GM12873 (cell line): ENCODE measurements around the gene RPLP2.

Experiments used
- CTCF ChIP-seq: IDR thresholded peaks from 2 replicates; pipeline ENCODE4 v1.5.1; 2012; ENCODE audit warnings: low read depth, mild to moderate bottlenecking, moderate library complexity, low read length, control low read depth; ENCODE audit not compliant: insufficient read depth; ENCODE audit errors: missing control alignments

The RPLP2 gene

GRCh38 chr11:833114-833791, 23.5 kb downstream of the RPLP2 start:
- TF ChIP-seq CTCF: no peak

- no peak for TF ChIP-seq CTCF
These were observed 24.1 kb downstream of the RPLP2 start for GRCh38 chr11:833849-834311.

GRCh38 chr11:834371-835316, 24.9 kb downstream of the RPLP2 start:
- TF ChIP-seq CTCF: no peak

- no peak for TF ChIP-seq CTCF
These were observed 26.5 kb downstream of the RPLP2 start for GRCh38 chr11:836274-836673.

DNA sequence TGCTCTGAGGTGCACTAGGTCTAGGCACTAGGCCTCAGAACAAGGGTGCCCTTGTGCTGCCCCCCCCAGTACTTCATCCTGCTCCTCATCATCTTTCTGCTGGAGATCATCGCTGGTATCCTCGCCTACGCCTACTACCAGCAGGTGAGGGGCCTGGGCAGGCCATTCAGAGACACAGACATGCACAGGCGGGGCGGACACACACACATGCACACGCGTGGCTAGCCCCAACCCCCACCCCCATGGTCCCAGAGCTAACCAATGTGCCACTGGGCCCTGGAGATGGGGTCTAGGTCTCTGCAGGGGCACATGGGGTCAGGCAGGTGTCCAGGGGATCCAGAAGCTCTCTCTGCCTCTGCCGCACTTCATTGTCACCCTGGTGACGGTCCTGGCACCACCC, 26.9 kb downstream of the RPLP2 start:
- TF ChIP-seq CTCF: no peak

DNA sequence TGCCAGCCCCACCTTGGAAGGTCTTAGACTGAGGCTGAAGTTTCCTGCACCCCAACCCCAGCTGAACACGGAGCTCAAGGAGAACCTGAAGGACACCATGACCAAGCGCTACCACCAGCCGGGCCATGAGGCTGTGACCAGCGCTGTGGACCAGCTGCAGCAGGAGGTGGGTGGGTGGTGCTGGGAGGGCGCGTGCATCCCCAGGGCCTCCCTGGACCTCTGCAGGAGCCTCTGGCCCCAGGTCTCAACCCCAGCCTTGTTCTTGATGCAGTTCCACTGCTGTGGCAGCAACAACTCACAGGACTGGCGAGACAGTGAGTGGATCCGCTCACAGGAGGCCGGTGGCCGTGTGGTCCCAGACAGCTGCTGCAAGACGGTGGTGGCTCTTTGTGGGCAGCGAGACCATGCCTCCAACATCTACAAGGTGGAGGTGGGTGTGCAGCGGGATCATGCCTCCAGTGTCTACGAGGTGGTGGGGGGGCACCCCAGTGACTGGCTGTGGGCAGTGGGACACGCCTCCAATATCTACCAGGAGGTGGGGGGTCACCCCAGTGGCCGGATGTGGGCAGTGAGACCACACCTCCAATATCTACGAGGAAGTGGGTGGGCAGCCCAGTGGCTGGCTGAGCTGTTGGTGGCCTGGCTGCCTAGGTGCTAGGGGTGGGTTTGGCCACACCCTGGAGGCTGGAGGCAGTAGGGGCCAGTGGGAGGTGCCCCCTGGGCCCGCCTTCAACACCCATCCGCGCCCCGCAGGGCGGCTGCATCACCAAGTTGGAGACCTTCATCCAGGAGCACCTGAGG, 27.6 kb downstream of the RPLP2 start:
- no peak for TF ChIP-seq CTCF

DNA sequence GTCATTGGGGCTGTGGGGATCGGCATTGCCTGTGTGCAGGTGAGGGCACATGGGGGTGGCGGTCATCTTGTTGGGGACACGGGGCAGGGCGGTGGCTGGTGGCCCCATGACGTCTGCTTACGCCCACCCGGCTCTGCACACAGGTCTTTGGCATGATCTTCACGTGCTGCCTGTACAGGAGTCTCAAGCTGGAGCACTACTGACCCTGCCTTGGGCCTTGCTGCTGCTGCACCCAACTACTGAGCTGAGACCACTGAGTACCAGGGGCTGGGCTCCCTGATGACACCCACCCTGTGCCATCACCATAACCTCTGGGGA, 28.2 kb downstream of the RPLP2 start:
- no peak for TF ChIP-seq CTCF
